Stimulated activated naive B cell treated with anti-CD40 and anti-IgM and Interleukin-4, amounts not matched to agents 10 μg/mL and 1 μg/mL and 100 μg/mL, for 72 hours (primary cell): ENCODE measurements around the gene ATG10.
"Not testable (repeated sequence)": the region's sequence is repeated elsewhere in the genome, so short reads cannot be mapped to it uniquely, and the experiment has no call there.

Source experiments
- ATAC-seq, 2 donors: fragments of 150-1000 bp; cut with Tn5 transposase; replicated peaks; 2 replicates each; pipeline ENCODE4 v1.10.0; 2021; ENCODE audit warnings: moderate library complexity in 1 of 2
- DNase-seq: peaks from one replicate; pipeline ENCODE4 v3.0.0; 2021
- H3K27ac Mint-ChIP-seq: one replicate; pipeline ENCODE4 v1.8.0; 2022; ENCODE audit warnings: mild to moderate bottlenecking, mixed read lengths
- H3K27me3 Mint-ChIP-seq, 2 donors: one replicate each; pipeline ENCODE4 v1.8.0; 2022; ENCODE audit warnings: mixed read lengths in 2 of 2
- H3K36me3 Mint-ChIP-seq, 2 donors: one replicate each; pipeline ENCODE4 v1.8.0; 2022; ENCODE audit warnings: mixed read lengths in 2 of 2, mild to moderate bottlenecking in 1 of 2
- H3K4me1 Mint-ChIP-seq, 2 donors: one replicate each; pipeline ENCODE4 v1.8.0; 2022; ENCODE audit warnings: mixed read lengths in 2 of 2, mild to moderate bottlenecking in 1 of 2
- H3K4me3 Mint-ChIP-seq, 2 donors: one replicate each; pipeline ENCODE4 v1.8.0; 2022; ENCODE audit warnings: mild to moderate bottlenecking in 2 of 2, mixed read lengths in 2 of 2, moderate library complexity in 1 of 2
- H3K9me3 Mint-ChIP-seq, 2 donors: one replicate each; pipeline ENCODE4 v1.8.0; 2022; ENCODE audit warnings: mixed read lengths in 2 of 2, mild to moderate bottlenecking in 1 of 2

The ATG10 gene

GRCh38 chr5:82054004-82054710 is 82.3 kb downstream of the ATG10 start:
- no peak overlapping the region for H3K4me3 Mint-ChIP-seq
- no peak overlapping the region for H3K27ac Mint-ChIP-seq
- ATAC-seq, result no peak
- no peak for DNase-seq
- no peaks in the 10 kb centered on the region for H3K36me3 Mint-ChIP-seq
- H3K9me3 Mint-ChIP-seq, result no peaks in the 10 kb centered on the region
- peaks cover 6% of the 10 kb centered on the region in 2 donors for H3K4me1 Mint-ChIP-seq
- H3K27me3 Mint-ChIP-seq, result no peaks in the 10 kb centered on the region

GRCh38 chr5:82057051-82057450 is 85.2 kb downstream of the ATG10 start:
- Mint-ChIP-seq H3K4me3 (no peak overlapping the region), H3K27me3 (no peaks in the 10 kb centered on the region), H3K4me1 (peaks cover 6% of the 10 kb centered on the region in 2 donors), H3K9me3 (no peaks in the 10 kb centered on the region), H3K27ac (no peak overlapping the region), H3K36me3 (peaks cover 4 to 10% of the 10 kb centered on the region in 2 donors)
- DNase-seq (no peak), ATAC-seq (no peak)

GRCh38 chr5:82058710-82059109 is 86.9 kb downstream of the ATG10 start:
- Mint-ChIP-seq H3K27me3 (no peaks in the 10 kb centered on the region), H3K27ac (no peak overlapping the region)

GRCh38 chr5:82066791-82067190 is 95.0 kb downstream of the ATG10 start:
- DNase-seq (no peak), ATAC-seq (no peak)
- Mint-ChIP-seq H3K4me1 (peaks cover 0 to 2% of the 10 kb centered on the region in 2 donors), H3K27ac (no peak overlapping the region), H3K27me3 (no peaks in the 10 kb centered on the region), H3K9me3 (peaks cover 0 to 2% of the 10 kb centered on the region in 2 donors), H3K36me3 (peaks cover 0 to 7% of the 10 kb centered on the region in 2 donors), H3K4me3 (no peak overlapping the region)

More at GRCh38 chr5:82058710-82059109, 86.9 kb downstream of the ATG10 start:
- Mint-ChIP-seq H3K4me1 (peaks cover 0 to under 1% of the 10 kb centered on the region in 2 donors), H3K36me3 (peaks cover 4 to 13% of the 10 kb centered on the region in 2 donors), H3K9me3 (no peaks in the 10 kb centered on the region), H3K4me3 (no peak overlapping the region)
- DNase-seq (no peak), ATAC-seq (no peak)

GRCh38 chr5:82068042-82068441 is 96.2 kb downstream of the ATG10 start:
- not testable (repeated sequence) for H3K36me3 Mint-ChIP-seq, H3K9me3 Mint-ChIP-seq, ATAC-seq, H3K4me1 Mint-ChIP-seq, H3K27ac Mint-ChIP-seq, H3K27me3 Mint-ChIP-seq, DNase-seq
- peak overlapping the region in 1 of 2 donors; percentile 58 for H3K4me3 Mint-ChIP-seq

- peaks cover 0 to 4% of the 10 kb centered on the region in 2 donors for H3K36me3 Mint-ChIP-seq
- H3K27ac Mint-ChIP-seq, result no peak overlapping the region
- no peak overlapping the region for H3K4me3 Mint-ChIP-seq
- H3K4me1 Mint-ChIP-seq, result peaks cover 0 to 2% of the 10 kb centered on the region in 2 donors
- no peaks in the 10 kb centered on the region for H3K27me3 Mint-ChIP-seq
- H3K9me3 Mint-ChIP-seq, result peaks cover 0 to 2% of the 10 kb centered on the region in 2 donors
- DNase-seq, result no peak
- ATAC-seq, result no peak
These were observed 96.9 kb downstream of the ATG10 start for GRCh38 chr5:82068723-82069122.

GRCh38 chr5:82072138-82072537 is 100.3 kb downstream of the ATG10 start:
- DNase-seq (no peak), ATAC-seq (no peak)
- Mint-ChIP-seq H3K27ac (no peak overlapping the region), H3K4me3 (no peak overlapping the region), H3K4me1 (peaks cover 0 to 2% of the 10 kb centered on the region in 2 donors), H3K9me3 (peaks cover 0 to 2% of the 10 kb centered on the region in 2 donors), H3K27me3 (no peaks in the 10 kb centered on the region), H3K36me3 (peaks cover 0 to 4% of the 10 kb centered on the region in 2 donors)

- no peak for ATAC-seq
These were observed 101.4 kb downstream of the ATG10 start for GRCh38 chr5:82073179-82073578.

GRCh38 chr5:82074950-82075349 is 103.1 kb downstream of the ATG10 start:
- Mint-ChIP-seq H3K9me3 (peaks cover 3 to 4% of the 10 kb centered on the region in 2 donors), H3K36me3 (peaks cover 4 to 16% of the 10 kb centered on the region in 2 donors), H3K27ac (no peak overlapping the region), H3K4me1 (no peaks in the 10 kb centered on the region), H3K4me3 (no peak overlapping the region), H3K27me3 (no peaks in the 10 kb centered on the region)
- no peak for ATAC-seq
- no peak for DNase-seq

More at GRCh38 chr5:82073179-82073578, 101.4 kb downstream of the ATG10 start:
- no peaks in the 10 kb centered on the region for H3K9me3 Mint-ChIP-seq
- H3K36me3 Mint-ChIP-seq, result peaks cover 0 to 6% of the 10 kb centered on the region in 2 donors
- DNase-seq, result no peak
- H3K27me3 Mint-ChIP-seq, result no peaks in the 10 kb centered on the region
- H3K4me3 Mint-ChIP-seq, result no peak overlapping the region
- no peak overlapping the region for H3K27ac Mint-ChIP-seq
- H3K4me1 Mint-ChIP-seq, result peaks cover 0 to under 1% of the 10 kb centered on the region in 2 donors

- no peak overlapping the region for H3K27ac Mint-ChIP-seq
- DNase-seq, result no peak
- H3K4me1 Mint-ChIP-seq, result no peaks in the 10 kb centered on the region
- H3K27me3 Mint-ChIP-seq, result no peaks in the 10 kb centered on the region
- peaks cover 4 to 5% of the 10 kb centered on the region in 2 donors for H3K9me3 Mint-ChIP-seq
- H3K4me3 Mint-ChIP-seq, result no peak overlapping the region
- peaks cover 12 to 26% of the 10 kb centered on the region in 2 donors for H3K36me3 Mint-ChIP-seq
- no peak for ATAC-seq
These were observed 105.7 kb downstream of the ATG10 start for GRCh38 chr5:82077496-82077895.

GRCh38 chr5:82091617-82092016 is 119.8 kb downstream of the ATG10 start:
- no peaks in the 10 kb centered on the region for H3K27me3 Mint-ChIP-seq
- H3K27ac Mint-ChIP-seq, result no peak overlapping the region
- H3K4me1 Mint-ChIP-seq, result peaks cover 0 to 3% of the 10 kb centered on the region in 2 donors
- DNase-seq, result no peak
- H3K4me3 Mint-ChIP-seq, result no peak overlapping the region
- H3K9me3 Mint-ChIP-seq, result peaks cover 6 to 19% of the 10 kb centered on the region in 2 donors
- peaks cover 15 to 38% of the 10 kb centered on the region in 2 donors for H3K36me3 Mint-ChIP-seq
- no peak for ATAC-seq

- H3K27me3 Mint-ChIP-seq, result no peaks in the 10 kb centered on the region
- H3K27ac Mint-ChIP-seq, result peak overlapping the region; percentile 47
- DNase-seq (no peak), ATAC-seq (no peak)
- peaks cover 9 to 14% of the 10 kb centered on the region in 2 donors for H3K36me3 Mint-ChIP-seq
- H3K4me3 Mint-ChIP-seq, result no peak overlapping the region
- peaks cover 6 to 10% of the 10 kb centered on the region in 2 donors for H3K9me3 Mint-ChIP-seq
- peaks cover 5 to 6% of the 10 kb centered on the region in 2 donors for H3K4me1 Mint-ChIP-seq
These were observed 123.7 kb downstream of the ATG10 start for GRCh38 chr5:82095536-82095935.

GRCh38 chr5:82096249-82096648 is 124.4 kb downstream of the ATG10 start:
- Mint-ChIP-seq H3K27ac (no peak overlapping the region), H3K4me1 (peaks cover 8 to 11% of the 10 kb centered on the region in 2 donors), H3K36me3 (peaks cover 9 to 14% of the 10 kb centered on the region in 2 donors), H3K4me3 (no peak overlapping the region), H3K27me3 (no peaks in the 10 kb centered on the region), H3K9me3 (peaks cover 6 to 10% of the 10 kb centered on the region in 2 donors)
- ATAC-seq, result no peak
- no peak for DNase-seq

GRCh38 chr5:82100303-82101077 is 128.7 kb downstream of the ATG10 start:
- DNase-seq (no peak), ATAC-seq (peak; percentile 99 to 100)
- no peak overlapping the region for H3K4me3 Mint-ChIP-seq
- H3K27me3 Mint-ChIP-seq, result no peaks in the 10 kb centered on the region
- no peak overlapping the region for H3K27ac Mint-ChIP-seq
- no peaks in the 10 kb centered on the region for H3K9me3 Mint-ChIP-seq
- peaks cover 0 to 2% of the 10 kb centered on the region in 2 donors for H3K36me3 Mint-ChIP-seq
- peaks cover 10 to 14% of the 10 kb centered on the region in 2 donors for H3K4me1 Mint-ChIP-seq
